ENCODE data around the gene PDE3A. TPM values are rescaled to one million over a fixed set of nuclear protein-coding genes. Genes with fewer than 3 reads are reported as not detected.

Gene PDE3A
- total RNA-seq, 6 experiments from 2014 or later, result 0.79 to 2.4 (median 1.3) TPM

DNA sequence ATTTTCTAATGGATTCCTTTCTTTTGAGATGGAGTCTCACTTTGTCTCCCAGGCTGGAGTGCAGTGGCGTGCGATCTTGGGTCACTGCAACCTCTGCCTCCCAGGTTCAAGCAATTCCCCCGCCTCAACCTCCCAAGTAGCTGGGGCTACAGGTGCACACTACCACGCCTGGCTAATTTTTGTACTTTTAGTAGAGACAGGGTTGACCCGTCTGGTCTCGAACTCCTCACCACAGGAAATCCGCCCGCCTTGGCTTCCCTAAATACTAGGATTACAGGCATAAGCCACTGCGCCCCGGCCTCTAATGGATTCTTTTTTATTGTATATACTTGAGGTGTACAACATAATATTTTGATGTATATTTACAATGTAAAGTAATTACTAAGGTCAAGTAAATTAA, 186.7 kb downstream of the PDE3A start:
- Histone ChIP-seq H3K27me3 (no peaks in the 10 kb centered on the region), H3K36me3 (no peaks in the 10 kb centered on the region), H3K27ac (no peak overlapping the region), H3K9me3 (no peaks in the 10 kb centered on the region), H3K4me3 (no peak overlapping the region), H3K4me1 (no peaks in the 10 kb centered on the region)
- no peak for DNase-seq
- 79% methylated on average over 5 of the region's 10 CpGs for WGBS (ENCODE audit: insufficient coverage, low coverage, low lambda C conversion rate, missing lambda C conversion rate)
- no peak for ATAC-seq
- intact Hi-C loops (cut with DNase I), result no loop called here
- TF ChIP-seq, protein P1, sequence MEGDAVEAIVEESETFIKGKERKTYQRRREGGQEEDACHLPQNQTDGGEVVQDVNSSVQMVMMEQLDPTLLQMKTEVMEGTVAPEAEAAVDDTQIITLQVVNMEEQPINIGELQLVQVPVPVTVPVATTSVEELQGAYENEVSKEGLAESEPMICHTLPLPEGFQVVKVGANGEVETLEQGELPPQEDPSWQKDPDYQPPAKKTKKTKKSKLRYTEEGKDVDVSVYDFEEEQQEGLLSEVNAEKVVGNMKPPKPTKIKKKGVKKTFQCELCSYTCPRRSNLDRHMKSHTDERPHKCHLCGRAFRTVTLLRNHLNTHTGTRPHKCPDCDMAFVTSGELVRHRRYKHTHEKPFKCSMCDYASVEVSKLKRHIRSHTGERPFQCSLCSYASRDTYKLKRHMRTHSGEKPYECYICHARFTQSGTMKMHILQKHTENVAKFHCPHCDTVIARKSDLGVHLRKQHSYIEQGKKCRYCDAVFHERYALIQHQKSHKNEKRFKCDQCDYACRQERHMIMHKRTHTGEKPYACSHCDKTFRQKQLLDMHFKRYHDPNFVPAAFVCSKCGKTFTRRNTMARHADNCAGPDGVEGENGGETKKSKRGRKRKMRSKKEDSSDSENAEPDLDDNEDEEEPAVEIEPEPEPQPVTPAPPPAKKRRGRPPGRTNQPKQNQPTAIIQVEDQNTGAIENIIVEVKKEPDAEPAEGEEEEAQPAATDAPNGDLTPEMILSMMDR (IDR thresholded peaks at IDR 0.05), result no peak
- no peak for TF ChIP-seq POLR2A (IDR thresholded peaks at IDR 0.05)

DNA sequence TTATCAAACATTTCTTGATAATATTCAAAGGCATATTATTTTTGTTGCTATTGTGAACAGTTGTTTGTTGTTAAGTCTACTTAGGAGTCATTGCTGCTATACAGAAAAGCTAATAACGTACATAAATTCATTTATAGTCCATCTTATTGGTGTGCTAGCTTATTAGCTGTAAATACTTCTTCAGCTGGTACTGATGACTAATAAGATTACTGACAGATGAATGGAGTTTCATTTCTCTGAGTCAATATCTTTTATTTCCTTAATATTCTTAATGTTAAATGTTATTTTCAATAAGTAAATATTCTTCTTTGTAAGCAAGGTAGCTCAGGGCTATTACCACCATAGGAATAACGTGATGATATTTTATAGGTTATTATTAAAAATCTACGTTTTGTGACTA, 187.4 kb downstream of the PDE3A start:
- no peak for DNase-seq
- intact Hi-C loops (cut with DNase I), result no loop called here
- H3K27ac ChIP-seq, result no peak overlapping the region
- no peaks in the 10 kb centered on the region for H3K36me3 ChIP-seq
- no peaks in the 10 kb centered on the region for H3K9me3 ChIP-seq
- H3K4me1 ChIP-seq, result no peaks in the 10 kb centered on the region
- WGBS (ENCODE audit: insufficient coverage, low coverage, low lambda C conversion rate, missing lambda C conversion rate), result 43% methylated on average over 3 of the region's 3 CpGs
- no peaks in the 10 kb centered on the region for H3K27me3 ChIP-seq
- ATAC-seq, result no peak
- no peak overlapping the region for H3K4me3 ChIP-seq
- TF ChIP-seq, protein P1 (IDR thresholded peaks at IDR 0.05), result no peak
- TF ChIP-seq POLR2A (IDR thresholded peaks at IDR 0.05), result no peak

DNA sequence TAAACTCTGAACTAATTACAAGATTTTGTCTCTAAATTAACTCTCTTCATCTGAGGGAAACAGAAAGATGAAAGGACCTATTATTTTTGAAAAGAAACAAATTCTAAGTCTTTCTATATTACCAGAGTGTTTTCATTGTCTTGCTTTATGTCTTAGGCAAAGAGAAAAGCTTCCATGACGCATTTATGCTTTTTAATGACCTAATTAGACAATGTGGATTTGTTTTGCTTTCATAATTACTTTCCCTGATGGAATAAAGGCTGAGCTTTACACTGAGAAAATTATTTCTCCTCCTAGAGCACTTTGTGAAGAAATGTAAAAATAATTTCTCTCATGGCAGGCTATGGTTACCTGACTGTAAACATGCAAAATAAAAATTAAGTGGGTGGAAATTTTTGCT, 188.8 kb downstream of the PDE3A start:
- no peaks in the 10 kb centered on the region for H3K36me3 ChIP-seq
- no peaks in the 10 kb centered on the region for H3K9me3 ChIP-seq
- WGBS (ENCODE audit: insufficient coverage, low coverage, low lambda C conversion rate, missing lambda C conversion rate), result 31% methylated on average over 1 of the region's 1 CpG
- no peaks in the 10 kb centered on the region for H3K27me3 ChIP-seq
- no peak for TF ChIP-seq POLR2A (IDR thresholded peaks at IDR 0.05)
- TF ChIP-seq, protein P1 (IDR thresholded peaks at IDR 0.05), result no peak
- intact Hi-C loops (cut with DNase I), result no loop called here
- H3K4me3 ChIP-seq, result no peak overlapping the region
- no peak overlapping the region for H3K27ac ChIP-seq
- ATAC-seq, result no peak
- DNase-seq, result no peak
- H3K4me1 ChIP-seq, result no peaks in the 10 kb centered on the region

DNA sequence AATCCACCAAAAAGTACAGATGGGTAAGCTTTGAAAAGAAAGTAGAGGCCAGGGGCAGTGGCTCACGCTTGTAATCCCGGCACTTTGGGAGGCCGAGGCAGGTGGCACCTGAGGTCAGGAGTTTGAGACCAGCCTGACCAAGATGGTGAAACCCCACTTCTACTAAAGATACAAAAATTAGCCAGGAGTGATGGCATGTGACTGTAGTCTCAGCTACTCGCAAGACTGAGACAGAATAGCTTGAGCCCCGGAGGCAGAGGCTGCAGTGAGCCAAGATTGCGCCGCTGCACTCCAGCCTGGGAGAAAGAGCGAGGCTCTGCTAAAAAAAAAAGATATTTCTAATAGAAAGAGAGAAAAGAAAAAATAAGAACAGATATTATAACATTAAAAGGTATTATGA, 192.6 kb downstream of the PDE3A start:
- ATAC-seq, result no peak

More for the DNA sequence above, 192.6 kb downstream of the PDE3A start:
- Histone ChIP-seq H3K4me3 (no peak overlapping the region), H3K27ac (no peak overlapping the region), H3K9me3 (no peaks in the 10 kb centered on the region), H3K36me3 (no peaks in the 10 kb centered on the region), H3K27me3 (no peaks in the 10 kb centered on the region), H3K4me1 (no peaks in the 10 kb centered on the region)
- TF ChIP-seq, protein P1 (IDR thresholded peaks at IDR 0.05), result no peak
- TF ChIP-seq POLR2A (IDR thresholded peaks at IDR 0.05), result no peak
- DNase-seq, result no peak
- intact Hi-C loops (cut with DNase I), result no loop called here
- 68% methylated on average over 8 of the region's 8 CpGs for WGBS (ENCODE audit: insufficient coverage, low coverage, low lambda C conversion rate, missing lambda C conversion rate)
